Activated CD4-positive, alpha-beta T cell treated with anti-CD3 and anti-CD28 coated beads, Interleukin-2, amount 50 U/mL, for 48 hours (primary cell): Measurements from ENCODE around the gene PCCB.
"Not testable (repeated sequence)": the region's sequence is repeated elsewhere in the genome, so short reads cannot be mapped to it uniquely, and the experiment has no call there.

ENCODE experiments used
- DNase-seq, 2 experiments: peaks; one replicate each; pipeline ENCODE4 v3.0.0-alpha.2; 2020

Gene PCCB

GRCh38 chr3:136330900-136331299 is 80.8 kb downstream of the PCCB start:
- DNase-seq, result no peak

- no peak for DNase-seq
Measured at GRCh38 chr3:136332302-136332701, 82.2 kb downstream of the PCCB start.

- DNase-seq, result no peak
Measured at GRCh38 chr3:136332776-136333175, 82.6 kb downstream of the PCCB start.

GRCh38 chr3:136334209-136334608 is 84.1 kb downstream of the PCCB start:
- DNase-seq, result no peak

- DNase-seq, result not testable (repeated sequence)
Measured at GRCh38 chr3:136334726-136335125, 84.6 kb downstream of the PCCB start.

GRCh38 chr3:136336329-136337100 is 86.4 kb downstream of the PCCB start:
- DNase-seq, result no peak

- DNase-seq, result no peak
Measured at GRCh38 chr3:136343446-136343845, 93.3 kb downstream of the PCCB start.

GRCh38 chr3:136343873-136344555 is 93.9 kb downstream of the PCCB start:
- DNase-seq, result no peak

- no peak for DNase-seq
Measured at GRCh38 chr3:136346486-136346885, 96.3 kb downstream of the PCCB start.

GRCh38 chr3:136350132-136350531 is 100.0 kb downstream of the PCCB start:
- no peak for DNase-seq

- no peak for DNase-seq
Measured at GRCh38 chr3:136350557-136350956, 100.4 kb downstream of the PCCB start.

- DNase-seq, result no peak
Measured at GRCh38 chr3:136351351-136351750, 101.2 kb downstream of the PCCB start.

- no peak for DNase-seq
Measured at GRCh38 chr3:136351905-136352304, 101.8 kb downstream of the PCCB start.

GRCh38 chr3:136353461-136353860 is 103.3 kb downstream of the PCCB start:
- DNase-seq, result no peak

GRCh38 chr3:136366289-136366688 is 116.1 kb downstream of the PCCB start:
- DNase-seq, result no peak

GRCh38 chr3:136375800-136376199 is 125.7 kb downstream of the PCCB start:
- DNase-seq, result not testable (repeated sequence)

- no peak for DNase-seq
Measured at GRCh38 chr3:136377508-136377907, 127.4 kb downstream of the PCCB start.

- no peak for DNase-seq
Measured at GRCh38 chr3:136378011-136378410, 127.9 kb downstream of the PCCB start.
